Renal cortex interstitium (tissue), 11 donors: ENCODE measurements around the gene RBM43. TPM values are rescaled to one million over a fixed set of nuclear protein-coding genes. Genes with fewer than 3 reads are reported as not detected.
"Not testable (repeated sequence)": the region's sequence is repeated elsewhere in the genome, so short reads cannot be mapped to it uniquely, and the experiment has no call there.

Experiments used
- DNase-seq, 11 donors: peaks; one replicate each; pipeline ENCODE4 v3.0.0-alpha.2; 2013; ENCODE audit warnings: low read depth in 9 of 11, low spot score in 4 of 11; ENCODE audit errors: extremely low read depth in 1 of 11
- polyA plus RNA-seq, 3 donors: library from polyadenylated mRNA; unstranded; fragments of 120-200 nt; gene quantifications; one replicate each; pipeline ENCODE4 v1.2.1, GENCODE V29; 2013; ENCODE audit not compliant: insufficient read length in 3 of 3

Gene RBM43
- polyA plus RNA-seq, 3 donors, result 11.8 to 16.4 (median 12.9) TPM

DNA sequence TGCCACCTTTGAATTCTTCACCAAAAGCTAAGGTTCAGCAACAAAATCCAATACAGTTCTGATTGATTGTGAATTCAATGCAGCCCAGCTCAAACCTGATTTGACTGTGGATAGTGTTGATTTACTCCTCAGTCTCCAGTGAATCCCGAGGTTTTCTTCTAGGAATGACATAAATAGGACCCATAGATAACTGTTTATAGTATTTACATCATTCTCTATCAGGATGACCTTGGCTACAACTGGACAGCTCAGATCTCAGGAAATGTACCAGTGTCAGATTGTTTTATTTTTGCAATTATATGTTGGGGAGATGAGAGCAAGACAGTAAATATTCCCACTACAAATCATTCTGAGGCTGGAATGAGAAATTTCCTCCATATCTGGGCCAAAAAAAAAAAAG lies 21.2 kb downstream of the RBM43 start:
- DNase-seq, result no peak

DNA sequence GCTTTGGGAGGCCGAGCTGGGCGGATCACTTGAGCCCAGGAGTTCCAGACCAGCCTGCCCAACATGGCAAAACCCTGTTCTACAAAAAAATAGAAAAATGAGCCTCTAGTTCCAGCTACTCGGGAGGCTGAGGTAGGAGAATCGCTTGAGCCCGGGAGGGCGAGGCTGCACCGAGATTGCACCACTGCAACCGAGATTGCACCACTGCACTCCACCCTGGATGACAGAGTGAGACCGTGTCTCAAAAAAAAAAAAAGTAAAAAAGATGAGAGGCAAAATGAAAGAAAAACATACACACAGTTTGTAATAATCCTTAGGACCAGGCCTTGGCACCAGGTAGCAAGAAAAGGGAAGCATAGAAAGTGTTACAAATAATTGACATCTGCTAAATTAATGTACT lies 22.0 kb downstream of the RBM43 start:
- DNase-seq, result no peak

DNA sequence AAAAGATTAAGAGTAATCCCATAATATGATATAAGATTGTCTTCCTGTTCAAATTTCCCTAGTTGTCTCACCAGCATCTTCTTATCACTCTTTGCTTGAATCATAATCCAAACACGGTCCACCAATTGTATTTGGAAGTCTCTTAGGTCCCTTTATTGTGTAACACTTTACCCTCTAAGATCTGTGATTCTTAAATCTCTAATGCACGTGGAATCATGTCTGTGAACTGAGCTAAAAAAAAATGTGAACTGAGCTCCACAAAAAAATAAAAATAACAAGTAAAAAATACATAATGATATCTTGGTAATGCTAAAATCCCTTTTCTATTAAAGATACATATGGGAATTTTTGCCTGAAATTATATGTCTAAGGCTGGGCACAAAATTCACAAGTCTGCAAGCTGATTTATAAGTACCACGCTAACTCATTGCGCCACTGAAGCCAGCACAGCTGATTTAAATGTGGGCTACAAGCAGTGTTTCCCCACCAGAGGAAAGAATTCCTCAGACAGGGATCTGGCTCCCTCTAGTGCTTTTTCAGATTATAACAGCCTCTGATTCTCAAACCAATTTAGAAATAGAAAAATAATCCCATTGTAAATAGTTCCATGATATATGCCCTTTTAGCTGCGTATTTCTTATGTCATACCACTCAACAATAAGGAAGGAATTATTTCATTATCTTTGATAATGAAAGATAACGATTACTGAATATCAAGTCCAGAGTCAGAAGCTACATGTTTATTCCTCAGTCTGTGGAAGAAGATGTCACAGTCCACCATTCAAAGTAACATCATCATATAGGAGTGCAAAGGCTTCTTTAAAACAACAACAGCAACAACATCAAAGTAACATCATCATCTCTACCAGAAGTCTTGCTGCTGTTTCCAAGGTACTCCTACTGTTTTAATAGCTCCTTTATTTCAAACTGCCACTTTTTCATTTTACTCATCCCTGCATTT lies 22.9 kb downstream of the RBM43 start:
- DNase-seq, result peak; percentile 33 to 61 (median 50)

- DNase-seq, result no peak
Measured at GRCh38 chr2:151237422-151238025, 24.1 kb downstream of the RBM43 start.

DNA sequence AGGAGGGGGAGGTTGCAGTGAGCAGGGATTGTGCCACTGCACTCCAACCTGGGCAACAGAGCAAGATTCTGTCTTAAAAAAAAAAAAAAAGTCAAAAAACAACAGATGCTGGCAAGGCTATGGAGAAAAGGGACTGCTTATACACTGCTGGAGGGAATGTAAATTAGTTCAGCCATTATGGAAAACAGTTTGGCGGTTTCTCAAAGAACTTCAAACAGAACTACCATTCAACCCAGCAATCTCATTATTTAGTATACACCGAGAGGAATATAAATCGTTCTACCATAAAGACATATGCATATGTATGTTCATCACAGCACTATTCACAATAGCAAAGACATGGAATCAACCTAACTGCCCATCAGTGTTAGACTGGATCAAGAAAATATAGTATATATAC lies 27.9 kb downstream of the RBM43 start:
- DNase-seq, result not testable (repeated sequence)

GRCh38 chr2:151233288-151233687 lies 28.4 kb downstream of the RBM43 start:
- not testable (repeated sequence) for DNase-seq

DNA sequence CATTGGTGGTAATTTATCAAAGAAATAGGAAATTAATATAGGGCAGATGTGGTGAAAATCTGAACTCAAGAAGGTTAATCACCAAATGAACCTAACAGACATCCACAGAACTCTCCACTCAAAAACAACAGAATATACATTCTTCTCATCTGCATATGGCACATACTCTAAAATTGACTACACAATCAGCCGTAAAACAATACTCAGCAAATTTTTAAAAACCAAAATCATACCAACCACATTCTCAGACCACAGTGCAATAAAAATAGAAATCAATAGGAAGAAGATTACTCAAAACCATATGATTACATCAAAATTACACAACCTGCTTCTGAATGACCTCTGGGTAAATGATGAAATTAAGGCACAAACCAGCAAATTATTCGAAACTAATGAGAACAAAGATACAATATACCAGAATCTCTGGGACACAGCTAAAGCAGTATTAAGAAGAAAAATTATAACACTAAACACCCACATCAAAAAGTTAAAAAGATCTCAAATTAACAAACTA lies 31.0 kb downstream of the RBM43 start:
- no peak for DNase-seq

DNA sequence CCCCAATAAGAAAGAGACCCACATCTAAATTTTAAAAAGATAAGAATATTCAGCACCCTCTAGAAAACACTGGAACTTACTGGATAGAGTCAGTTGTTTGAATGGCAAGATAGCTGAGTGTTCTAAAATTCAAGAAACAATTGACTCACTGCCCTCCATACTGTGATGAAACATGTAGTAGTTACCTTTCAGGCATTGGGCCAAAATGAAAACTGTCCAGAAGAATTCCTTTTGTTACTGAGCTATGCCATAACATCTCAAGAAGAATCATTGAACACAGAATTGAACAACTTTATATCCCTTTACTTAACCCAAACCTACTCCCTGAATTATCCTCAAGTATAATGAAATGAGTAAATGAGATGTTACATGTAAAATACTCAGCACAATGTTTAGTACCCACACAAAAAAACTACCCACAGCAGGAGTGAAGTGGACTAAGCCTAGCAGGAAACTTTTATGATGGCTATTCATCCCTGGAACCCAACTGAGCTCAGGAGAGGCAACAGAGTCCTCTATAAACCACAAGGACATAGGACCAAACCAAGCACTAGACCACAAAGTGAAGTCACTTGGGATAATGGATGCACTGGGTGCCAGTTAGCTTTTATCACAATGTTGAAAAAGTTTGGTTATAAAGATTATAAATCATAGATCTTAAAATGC lies 32.7 kb downstream of the RBM43 start:
- DNase-seq, result no peak

DNA sequence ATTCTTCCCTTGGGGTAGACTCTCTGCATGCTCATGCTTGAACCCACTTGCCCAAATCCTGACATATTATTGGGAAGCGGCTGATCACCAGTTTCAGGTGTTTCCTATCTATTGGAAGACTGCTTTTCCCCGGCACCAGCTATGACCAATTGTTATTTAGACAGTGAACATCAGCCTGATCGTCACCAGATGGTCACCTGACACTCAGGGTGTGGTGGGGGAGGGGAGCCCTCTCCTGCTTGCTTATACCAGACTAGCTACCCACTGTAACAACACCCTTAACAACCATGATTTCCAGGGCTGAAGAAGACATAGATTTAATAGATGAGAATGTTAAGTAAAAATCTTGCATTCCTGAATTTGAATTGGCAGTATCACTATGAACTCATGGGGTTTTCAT lies 44.3 kb downstream of the RBM43 start:
- DNase-seq, result no peak

GRCh38 chr2:151207100-151207499 lies 54.6 kb downstream of the RBM43 start:
- no peak for DNase-seq

DNA sequence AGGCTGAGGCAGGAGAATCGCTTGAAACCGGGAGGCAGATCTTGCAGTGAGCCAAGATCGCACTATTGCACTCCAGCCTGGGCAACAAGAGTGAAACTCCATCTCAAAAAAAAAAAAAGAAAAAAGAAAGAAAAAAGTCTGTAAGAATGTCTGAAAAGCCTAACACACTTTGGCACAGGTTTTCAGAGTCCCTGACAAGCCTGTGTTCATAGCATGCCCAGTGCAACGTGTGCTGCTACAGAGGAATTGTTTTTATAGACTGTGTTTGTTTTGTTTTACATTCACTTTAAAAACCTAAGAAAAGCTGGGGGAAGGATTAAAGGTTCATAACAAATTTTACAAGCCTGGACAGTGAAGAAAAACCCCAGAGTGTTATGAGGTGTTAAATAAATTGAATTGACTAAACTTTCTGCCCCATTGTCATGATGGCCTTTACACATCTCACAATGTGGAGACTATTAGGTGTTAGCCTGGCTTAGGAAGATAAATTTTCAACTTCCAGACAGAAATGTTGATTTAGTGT lies 55.2 kb downstream of the RBM43 start:
- DNase-seq, result no peak

- DNase-seq, result no peak
Measured at GRCh38 chr2:151205571-151205970, 56.1 kb downstream of the RBM43 start.

- no peak for DNase-seq
Measured at GRCh38 chr2:151204756-151205155, 56.9 kb downstream of the RBM43 start.

- no peak for DNase-seq
Measured at GRCh38 chr2:151200844-151201243, 60.8 kb downstream of the RBM43 start.

- DNase-seq, result no peak
Measured at GRCh38 chr2:151200277-151200676, 61.4 kb downstream of the RBM43 start.

- no peak for DNase-seq
Measured at GRCh38 chr2:151198645-151199044, 63.0 kb downstream of the RBM43 start.
